ENCODE data around the gene RAD50.

Gene RAD50

GRCh38 chr5:132526974-132527564 lies 29.7 kb upstream of the RAD50 start:
- in situ Hi-C loops (cut with HindIII; ENCODE audit: low pct_ligation_motif_present, low sequenced_read_pairs): no loop called here
- DNase-seq: no peak
- Histone ChIP-seq H3K27me3 (replicated peaks) (peaks cover 3% of the 10 kb centered on the region), H3K27ac (no peak overlapping the region), H3K36me3 (replicated peaks) (no peaks in the 10 kb centered on the region), H3K4me3 (ENCODE audit: low read depth, low read length) (no peak overlapping the region)
- no peak for TF ChIP-seq CTCF (IDR thresholded peaks at IDR 0.05; ENCODE audit: low read depth, low read length, missing control alignments)

DNA sequence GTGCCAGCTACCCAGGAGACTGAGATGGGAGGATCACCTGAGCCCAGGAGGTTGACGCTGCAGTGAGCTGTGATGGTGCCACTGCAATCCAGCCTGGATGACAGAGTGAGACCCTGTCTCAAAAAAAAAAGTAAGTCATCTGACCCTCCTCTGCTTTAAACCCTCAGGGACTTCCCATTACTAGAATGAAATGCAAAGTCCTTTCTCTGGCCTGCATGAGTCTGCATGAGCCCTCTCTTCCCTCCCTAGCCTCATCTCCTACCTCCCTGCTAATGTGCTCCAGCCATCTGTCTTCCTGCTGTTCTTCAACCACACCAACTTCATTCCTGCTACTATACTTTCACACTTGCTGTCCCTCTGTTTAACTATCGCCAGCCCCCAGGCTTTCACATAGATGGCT lies 28.8 kb upstream of the RAD50 start:
- no peaks in the 10 kb centered on the region for H3K36me3 ChIP-seq (replicated peaks)
- TF ChIP-seq CTCF (IDR thresholded peaks at IDR 0.05; ENCODE audit: low read depth, low read length, missing control alignments): no peak
- peaks cover 3% of the 10 kb centered on the region for H3K27me3 ChIP-seq (replicated peaks)
- in situ Hi-C loops (cut with HindIII; ENCODE audit: low pct_ligation_motif_present, low sequenced_read_pairs): no loop called here
- no peak for DNase-seq
- no peak overlapping the region for H3K27ac ChIP-seq
- H3K4me3 ChIP-seq (ENCODE audit: low read depth, low read length): no peak overlapping the region

- no peak overlapping the region for H3K4me3 ChIP-seq (ENCODE audit: low read depth, low read length)
- peaks cover 3% of the 10 kb centered on the region for H3K27me3 ChIP-seq (replicated peaks)
- TF ChIP-seq CTCF (IDR thresholded peaks at IDR 0.05; ENCODE audit: low read depth, low read length, missing control alignments): no peak
- DNase-seq: no peak
- no peak overlapping the region for H3K27ac ChIP-seq
- in situ Hi-C loops (cut with HindIII; ENCODE audit: low pct_ligation_motif_present, low sequenced_read_pairs): no loop called here
- no peaks in the 10 kb centered on the region for H3K36me3 ChIP-seq (replicated peaks)
Observed at GRCh38 chr5:132528866-132529634, 27.7 kb upstream of the RAD50 start.

DNA sequence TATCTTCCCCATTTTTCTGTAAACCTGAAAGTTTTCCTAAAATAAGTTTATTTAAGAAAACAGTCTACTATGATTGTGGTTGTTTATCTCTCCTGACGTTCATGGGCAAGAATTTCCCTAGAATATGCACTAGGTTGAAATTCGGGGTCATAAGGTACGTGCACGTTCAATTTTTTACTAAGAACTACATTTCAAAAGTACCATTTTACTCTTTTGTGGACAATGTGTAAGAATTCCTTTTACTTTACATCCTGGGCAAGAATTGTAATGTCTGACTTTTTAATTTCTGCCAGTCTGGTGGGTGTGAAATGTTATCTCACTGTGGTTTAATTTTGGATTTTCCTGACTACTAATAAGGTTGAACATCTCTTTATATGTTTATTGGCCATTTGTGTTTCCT lies 25.8 kb upstream of the RAD50 start:
- Histone ChIP-seq H3K27ac (no peak overlapping the region), H3K4me3 (ENCODE audit: low read depth, low read length) (no peak overlapping the region), H3K27me3 (replicated peaks) (peaks cover 11% of the 10 kb centered on the region), H3K36me3 (replicated peaks) (no peaks in the 10 kb centered on the region)
- no peak for TF ChIP-seq CTCF (IDR thresholded peaks at IDR 0.05; ENCODE audit: low read depth, low read length, missing control alignments)
- no peak for DNase-seq
- in situ Hi-C loops (cut with HindIII; ENCODE audit: low pct_ligation_motif_present, low sequenced_read_pairs): no loop called here

- H3K36me3 ChIP-seq (replicated peaks): no peaks in the 10 kb centered on the region
- H3K4me3 ChIP-seq (ENCODE audit: low read depth, low read length): no peak overlapping the region
- no peak overlapping the region for H3K27ac ChIP-seq
- no peak for TF ChIP-seq CTCF (IDR thresholded peaks at IDR 0.05; ENCODE audit: low read depth, low read length, missing control alignments)
- no peak for DNase-seq
- peaks cover 12% of the 10 kb centered on the region for H3K27me3 ChIP-seq (replicated peaks)
- in situ Hi-C loops (cut with HindIII; ENCODE audit: low pct_ligation_motif_present, low sequenced_read_pairs): no loop called here
Observed at GRCh38 chr5:132539716-132540115, 17.1 kb upstream of the RAD50 start.
